Activated T-cell treated with anti-CD3 and anti-CD28 coated beads for 4 hours (primary cell): ENCODE data around the gene CACNB4.

Source experiments
- DNase-seq: peaks from one replicate; pipeline ENCODE4 v3.0.0-alpha.2; 2020

CACNB4 gene

DNA sequence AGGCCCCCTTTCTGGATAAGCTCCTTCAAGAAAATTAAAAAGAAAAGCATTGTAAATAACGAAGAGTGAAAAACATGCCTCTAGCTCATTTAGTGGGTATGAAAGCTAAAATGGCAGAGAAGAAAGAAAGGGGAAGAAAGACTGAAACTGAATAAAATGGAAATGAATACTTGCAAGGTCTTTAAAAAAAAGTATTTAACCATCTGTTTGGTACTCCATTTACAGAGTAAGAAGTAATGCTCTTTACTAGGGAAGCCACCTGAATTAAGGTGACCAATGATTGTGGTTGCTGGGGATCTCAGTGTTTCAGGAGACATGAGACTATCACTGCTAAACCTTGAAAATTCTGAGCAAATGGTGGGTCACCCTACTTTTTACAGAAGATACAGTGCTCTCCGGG lies 253.0 kb downstream of the CACNB4 start:
- DNase-seq = no peak

DNA sequence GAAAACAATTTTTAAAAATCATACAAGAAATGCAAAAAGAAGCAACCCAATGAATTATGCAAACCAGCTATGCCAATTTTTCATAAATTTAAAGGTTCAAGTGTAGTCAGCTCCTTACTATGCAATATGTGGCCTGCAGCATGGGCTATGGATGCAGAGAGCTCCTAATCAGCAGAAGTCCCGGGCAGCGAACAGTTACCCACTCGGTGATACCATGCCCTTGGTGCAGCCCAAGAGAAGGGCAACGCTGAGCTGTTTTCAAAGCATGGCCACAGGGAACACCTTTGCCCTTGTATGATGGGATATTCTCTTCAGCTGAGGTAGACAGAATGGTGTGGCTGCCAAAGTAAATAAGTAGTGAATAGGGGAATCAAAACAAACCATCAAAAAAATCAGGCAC lies 253.4 kb downstream of the CACNB4 start:
- no peak for DNase-seq

DNA sequence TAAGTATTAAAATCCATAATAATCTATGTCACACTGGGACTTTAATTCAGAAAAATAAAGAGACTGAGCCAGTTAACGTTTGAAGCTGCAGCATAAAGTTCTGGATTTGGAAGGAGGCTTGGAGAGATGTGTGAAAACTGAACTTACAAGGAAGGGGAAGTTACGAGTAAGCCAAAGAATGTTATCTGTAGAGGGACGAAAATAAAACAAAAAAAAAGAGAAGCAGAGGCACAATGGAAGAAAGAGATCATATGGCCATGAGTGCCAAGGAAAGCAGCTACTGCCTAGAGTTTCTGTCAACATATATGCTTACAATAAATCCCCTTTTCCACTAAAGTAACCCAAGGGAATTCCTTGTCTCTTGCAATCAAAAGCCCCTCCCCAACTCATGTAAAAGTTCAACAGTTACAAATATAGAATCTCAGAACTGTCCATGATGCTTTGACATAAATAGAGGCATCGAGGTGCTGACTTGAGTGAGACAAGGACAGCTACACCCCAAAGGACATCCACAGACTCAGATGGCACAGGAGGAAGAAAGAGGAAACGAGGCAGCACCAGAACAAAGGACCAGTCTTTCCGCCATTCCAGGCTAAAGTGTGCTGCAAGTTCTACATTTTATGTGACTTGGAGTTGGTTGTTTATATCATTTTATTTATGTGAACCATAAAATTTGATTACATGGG lies 254.5 kb downstream of the CACNB4 start:
- DNase-seq = no peak

DNA sequence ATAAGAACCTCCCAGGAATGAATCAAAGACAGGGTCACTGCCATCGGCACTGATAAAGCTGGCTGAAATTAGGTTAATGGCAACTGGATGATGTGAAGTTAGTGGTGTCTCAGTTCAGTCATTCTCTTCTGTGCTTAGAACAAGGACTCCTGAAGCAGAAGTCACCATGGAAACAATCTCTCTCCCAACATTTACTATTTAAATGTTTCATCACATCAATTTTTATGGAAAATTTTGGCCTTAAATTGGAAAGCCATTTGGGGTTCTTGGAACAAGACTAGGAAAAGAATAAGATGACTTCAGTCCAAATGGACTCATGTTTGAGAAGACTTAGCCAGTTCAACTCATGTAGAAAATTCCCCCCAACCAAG lies 255.2 kb downstream of the CACNB4 start:
- DNase-seq = no peak

DNA sequence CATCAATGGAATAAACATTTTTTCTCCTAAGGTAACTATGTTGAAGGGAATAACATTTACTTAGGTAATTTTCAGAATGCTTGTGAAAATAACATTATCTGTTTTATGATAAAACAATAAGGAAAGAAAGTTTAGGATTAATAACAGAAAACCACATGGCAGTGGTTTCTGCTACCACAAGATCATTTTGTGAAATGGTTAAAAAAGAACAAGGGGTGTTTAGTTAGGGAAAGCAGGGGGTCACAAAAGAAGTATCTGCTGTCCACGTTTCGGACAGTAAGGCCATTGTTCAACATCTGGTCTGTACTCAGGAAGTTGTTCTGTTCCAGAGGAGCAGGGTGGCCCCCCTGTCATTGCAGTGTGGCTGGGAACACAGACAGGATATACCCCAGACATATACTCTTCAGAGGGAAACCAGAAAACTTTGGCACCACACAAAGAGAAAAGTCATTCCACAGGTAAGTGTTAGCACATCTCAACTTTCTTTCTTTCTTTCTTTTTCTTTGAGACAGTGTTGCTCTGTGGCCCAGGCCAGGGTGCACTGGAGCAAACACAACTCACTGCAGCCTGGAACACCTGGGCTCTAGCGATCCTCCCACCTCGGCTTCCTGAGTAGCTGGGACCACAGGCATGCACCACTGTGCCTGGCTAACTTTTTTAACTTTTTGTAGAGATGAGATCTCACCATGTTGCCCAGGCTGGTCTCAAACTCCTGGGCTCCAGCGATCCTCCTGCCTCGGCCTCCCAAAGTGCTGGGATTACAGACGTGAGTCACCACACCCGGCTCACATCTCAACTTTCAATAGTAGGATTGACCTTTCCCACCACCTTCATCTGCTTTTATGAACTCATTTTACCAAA lies 255.8 kb downstream of the CACNB4 start:
- no peak for DNase-seq

DNA sequence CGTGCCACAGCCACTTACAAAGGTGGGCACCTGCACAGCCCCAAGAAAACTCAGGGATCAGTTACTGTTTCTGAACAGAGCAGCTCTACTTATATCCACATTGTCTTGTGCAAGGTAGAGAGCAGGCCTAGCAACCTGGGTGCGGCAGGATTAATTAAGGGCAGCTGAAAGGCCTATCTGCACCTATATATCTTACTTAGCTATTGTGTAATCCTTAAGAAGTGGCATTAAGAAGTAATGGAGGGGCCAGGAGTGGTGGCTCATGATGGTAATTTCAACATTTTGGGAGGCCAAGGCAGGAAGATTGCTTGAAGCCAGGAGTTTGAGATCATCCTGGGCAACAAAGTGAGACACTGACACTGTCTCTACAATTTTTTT lies 257.8 kb downstream of the CACNB4 start:
- no peak for DNase-seq

DNA sequence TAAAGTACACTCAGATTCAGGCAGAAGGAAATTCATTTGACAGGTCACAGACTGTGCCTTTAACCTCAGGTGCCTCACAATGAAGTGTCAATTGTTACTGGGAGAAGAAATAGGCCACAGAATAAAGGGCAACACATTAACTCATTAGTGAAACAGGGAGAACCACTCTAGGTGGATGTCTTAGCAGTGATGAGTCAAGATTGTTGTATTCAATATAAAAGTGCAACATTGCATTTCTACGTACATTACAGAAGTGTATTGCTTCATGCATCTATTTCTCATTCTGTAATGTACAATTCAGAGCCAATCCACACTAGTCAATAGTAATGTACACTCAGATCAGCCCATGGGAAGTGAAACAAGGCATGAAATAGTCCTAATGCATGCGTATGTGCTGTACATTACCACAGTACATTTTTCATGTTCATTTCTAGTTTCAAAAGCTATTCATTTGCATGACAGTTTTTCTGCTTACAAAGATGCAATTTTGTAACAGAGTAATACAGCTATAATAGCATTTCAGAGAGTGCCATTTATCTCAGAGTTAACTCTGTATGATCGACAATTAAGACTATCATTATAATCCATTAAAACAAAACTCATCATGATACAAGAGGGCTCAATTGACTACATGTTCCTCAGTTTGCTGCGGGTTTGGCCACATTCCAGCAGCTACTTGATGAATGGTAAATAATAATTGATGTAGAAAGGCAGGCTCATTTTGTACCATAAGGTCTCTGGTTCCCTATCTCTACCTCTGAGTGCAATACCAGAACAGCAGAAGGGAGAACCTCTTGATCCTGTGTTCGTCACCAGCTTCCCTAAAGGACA lies 258.4 kb downstream of the CACNB4 start:
- DNase-seq = no peak

DNA sequence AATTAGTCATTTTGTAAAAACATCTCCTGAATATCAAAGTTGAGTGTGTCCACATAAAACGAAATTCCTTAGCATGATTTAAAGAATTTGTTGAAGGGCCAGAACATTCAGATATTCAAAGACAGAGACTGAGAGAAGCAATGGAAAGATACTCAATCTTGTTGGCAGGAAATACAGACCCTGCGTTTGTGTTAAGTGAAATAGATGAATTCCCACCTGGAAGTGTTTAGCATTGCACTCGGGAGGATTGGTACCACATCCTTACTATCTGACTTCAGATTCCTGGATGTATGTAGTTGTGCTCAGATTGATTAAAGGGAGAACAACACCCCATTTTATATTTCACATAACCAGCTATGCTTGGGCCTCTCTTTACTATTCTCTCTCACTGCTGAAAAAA lies 260.9 kb downstream of the CACNB4 start:
- no peak for DNase-seq

DNA sequence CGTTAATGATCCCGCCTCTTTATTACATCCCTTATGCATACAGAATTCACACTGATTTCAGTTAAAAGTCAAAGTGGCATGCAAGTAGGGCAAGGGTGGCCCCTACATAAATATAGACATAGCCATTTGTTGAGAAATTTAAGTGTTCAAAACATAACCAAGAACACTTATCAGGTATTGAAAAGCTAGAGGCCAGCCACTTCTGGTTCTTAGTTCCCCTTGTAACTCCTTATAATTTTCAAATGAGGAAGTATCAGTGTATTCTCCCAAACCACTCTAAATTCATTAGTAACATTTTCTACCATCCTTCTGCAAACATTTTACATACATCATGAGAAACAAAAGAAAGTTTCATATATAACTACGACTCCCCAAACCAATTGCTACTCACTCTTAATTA lies 264.9 kb downstream of the CACNB4 start:
- DNase-seq = no peak

DNA sequence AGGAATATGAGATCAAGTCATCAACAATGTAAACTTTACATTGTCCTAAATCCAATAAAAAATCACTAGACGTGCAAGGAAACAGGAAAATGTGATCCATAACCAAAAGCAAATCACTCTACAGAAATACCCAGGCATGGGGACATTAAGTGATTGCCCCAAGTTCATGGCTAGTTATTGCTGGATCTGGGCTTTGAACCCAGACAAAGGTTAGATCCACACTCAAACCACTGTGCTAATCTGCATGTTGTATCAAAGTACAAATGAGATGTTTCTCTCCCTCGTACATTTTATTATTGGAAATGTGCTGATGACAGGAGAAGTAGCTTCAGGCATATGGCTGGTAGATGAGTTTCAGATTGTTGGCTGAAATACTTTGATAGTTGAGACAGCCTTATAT lies 267.9 kb downstream of the CACNB4 start:
- DNase-seq = no peak

DNA sequence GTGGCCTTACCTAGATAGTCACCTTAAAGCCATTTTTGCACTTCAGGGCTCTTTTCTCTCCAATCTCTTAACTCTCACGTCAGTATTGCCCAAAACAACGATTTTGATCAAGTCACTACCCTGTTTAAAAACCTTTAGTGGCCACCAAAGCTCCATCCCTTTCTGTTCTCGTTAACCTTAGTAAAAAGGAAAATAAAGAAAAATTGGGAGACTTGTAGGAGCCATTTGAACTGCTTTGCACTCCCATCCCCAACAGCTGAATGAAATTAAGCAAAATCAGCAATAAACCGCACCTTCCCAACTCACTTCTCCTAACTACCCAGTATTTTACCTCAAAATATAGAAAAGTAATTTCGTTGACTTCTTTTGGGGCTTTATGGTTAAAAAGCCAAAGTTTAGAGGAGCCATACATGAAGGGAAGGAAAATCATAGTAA lies 269.9 kb downstream of the CACNB4 start:
- DNase-seq = no peak

DNA sequence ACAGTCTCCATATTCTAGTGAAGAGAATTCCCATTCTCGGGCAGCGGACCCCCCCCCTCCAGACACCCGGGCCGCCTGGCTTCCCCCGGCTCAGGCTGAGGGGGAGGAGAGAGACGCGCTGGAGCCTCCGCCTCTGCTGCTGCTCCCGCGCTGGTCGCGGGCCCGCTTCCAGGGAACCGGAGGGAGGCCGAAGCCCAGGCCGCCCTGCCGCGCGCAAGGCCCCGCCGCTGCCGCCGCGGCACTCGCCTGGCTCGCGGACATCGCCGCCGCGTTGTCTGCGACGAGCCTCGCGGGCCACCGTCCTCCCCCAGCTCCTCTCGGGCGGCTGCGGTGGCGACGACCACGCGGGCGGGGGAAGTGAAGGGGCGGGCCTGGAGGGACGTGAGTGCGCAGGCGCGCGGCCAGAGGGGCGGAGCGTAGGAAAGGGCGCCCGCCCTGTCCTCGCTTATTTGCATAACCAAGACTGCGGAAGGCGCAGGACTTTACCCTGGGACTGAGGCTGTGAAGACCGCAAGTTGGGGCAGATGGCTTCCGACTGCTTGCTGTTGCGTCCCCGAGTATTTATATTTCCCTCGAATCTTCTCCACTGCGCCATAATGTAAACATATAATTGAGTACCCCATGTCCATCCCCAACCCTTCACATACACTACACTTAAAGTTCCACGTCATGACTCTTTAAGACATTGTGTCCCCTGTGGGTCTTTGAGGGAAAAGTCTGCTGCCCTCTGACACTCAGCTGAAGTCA lies 270.5 kb downstream of the CACNB4 start, which contains the start of gene ARL5A:
TSS of gene ARL5A (minus strand) at position 279 of the 747 bp plus-strand sequence. CDS start at position 34, 245 bp downstream.
- DNase-seq = peak; percentile 91

DNA sequence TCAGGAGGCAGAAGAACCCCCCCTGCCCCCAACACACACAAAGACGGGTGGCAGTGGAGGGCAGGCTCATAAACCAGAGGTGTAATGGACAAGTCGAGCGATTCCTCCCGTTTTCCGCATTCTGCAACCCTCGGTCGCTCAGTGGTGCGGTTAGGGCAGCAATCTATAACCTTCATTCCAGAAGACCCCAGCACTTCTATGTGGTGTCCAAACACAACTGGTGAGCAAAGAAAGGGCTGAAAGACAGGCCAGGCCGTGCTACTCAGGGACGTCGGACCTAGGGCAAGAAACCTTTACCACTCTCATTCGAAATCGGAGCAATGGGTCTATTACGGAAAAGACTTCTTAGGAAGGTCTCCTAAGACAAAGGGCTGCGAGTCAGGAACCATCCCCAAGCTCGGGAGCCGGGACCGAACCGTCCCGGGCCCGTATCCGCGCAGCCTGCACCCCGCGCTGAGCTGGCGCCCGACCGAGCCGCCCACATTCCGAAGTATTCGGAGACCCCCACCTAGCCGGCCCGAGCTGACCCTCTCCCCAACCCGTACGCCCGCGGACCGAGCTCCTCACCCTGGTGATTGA lies 271.2 kb downstream of the CACNB4 start:
- peak; percentile 9 for DNase-seq

DNA sequence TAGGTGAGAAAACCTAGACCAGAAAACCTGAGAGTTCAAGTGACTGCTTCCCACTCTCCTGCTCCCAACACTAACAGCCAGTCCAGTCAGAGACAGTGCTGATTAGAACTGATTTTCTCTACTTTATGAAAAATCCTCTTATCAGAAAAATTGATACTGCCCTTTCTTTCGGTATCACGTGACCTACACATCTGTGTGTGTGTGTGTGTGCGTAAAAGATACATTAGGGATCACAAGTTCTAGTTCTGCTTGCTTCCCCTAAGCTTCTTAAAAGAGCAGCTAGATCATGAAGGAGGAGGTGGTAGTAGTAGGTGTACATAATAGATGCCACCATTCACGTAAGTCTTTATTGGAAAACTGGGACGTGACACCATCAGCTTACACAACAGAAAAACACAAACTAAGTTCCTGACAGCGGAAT lies 272.1 kb downstream of the CACNB4 start:
- no peak for DNase-seq

DNA sequence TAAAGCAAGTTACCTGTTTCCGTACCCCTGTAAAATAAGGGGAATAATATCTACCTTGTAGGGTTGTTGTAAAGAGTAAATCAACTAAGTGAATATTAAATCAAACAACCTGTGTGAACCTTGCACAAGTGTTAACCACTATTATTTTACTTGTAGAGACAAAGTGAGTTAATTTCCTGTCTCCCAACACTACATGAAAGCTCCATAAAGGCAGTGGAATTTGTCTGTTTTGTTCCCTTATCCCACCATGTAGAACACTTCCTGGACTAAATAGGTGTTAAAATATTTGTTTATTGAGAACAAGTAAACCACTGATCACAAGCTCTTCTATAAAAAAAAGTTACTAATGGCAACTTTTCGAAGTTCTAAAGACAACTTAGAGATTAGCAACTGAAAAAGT lies 274.0 kb downstream of the CACNB4 start:
- no peak for DNase-seq

DNA sequence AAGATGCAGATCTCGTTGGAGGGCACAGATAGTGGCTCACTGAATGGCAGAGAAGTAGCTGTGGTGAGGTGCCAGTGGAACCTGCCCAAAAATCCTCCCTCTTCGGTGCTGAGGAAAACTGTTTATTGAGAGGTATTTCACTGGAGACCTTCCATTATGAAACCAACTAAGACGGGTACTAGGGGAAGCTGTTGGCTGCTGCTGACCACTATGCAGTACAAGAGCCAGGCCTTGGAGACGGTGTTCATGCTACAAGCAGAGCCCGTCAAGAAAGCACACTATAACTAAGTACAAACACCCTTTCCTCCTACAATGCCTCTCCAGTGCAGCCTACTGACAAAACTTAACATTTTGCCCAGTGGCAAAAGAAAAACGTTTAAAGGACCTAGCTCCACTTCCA lies 275.2 kb downstream of the CACNB4 start:
- no peak for DNase-seq

DNA sequence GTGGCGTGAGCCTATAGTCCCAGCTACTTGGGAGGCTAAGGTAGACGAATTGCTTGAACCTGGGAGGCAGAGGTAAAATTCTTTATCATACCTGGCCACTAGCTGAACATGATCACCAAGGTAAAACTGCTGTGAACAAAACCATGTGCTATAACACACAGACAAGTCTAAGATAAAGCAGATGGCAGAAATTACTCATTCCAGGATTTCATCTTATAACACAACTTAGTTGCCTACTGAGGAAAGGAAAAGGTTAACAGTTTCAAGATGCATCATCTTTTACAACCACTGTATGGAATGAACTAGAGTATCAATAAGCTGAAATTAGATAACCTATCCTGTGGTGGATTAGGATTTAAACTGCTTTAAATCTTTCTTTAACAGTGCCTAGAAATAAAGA lies 278.9 kb downstream of the CACNB4 start:
- no peak for DNase-seq

DNA sequence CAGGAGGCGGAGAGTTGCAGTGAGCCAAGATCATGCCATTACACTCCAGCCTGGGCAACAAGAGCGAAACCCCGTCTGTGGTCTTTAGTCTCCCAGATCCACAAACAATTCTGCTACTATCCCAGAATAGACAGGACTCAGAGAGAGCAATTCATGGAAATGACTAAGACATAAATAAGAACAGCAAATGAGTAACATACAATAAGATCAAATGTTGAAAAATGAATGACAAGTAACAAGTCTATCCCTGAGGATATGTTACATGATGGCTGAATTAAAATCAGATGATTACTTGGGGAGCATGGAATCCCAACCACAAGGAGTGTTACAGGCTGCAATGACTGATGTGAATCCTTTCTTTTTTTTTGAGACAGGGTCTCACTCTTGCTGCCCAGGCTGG lies 280.9 kb downstream of the CACNB4 start:
- no peak for DNase-seq

DNA sequence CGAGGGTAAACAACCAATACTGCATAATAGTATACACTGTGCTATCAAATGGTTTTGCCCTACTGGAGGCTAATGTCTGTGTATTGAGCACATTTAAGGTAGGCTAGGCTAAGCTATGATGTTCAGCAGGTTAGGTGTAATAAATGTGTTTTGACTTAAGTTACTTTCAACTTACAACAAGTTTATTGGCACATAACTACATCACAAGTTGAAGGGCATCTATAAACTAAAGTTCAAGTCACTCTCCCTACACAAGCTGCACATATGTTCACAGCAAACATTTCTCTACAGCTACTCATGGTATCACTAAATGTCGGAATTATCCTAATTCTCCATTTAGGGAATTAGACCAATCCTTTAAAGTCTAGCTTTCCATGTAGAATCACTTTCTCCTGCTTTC lies 282.0 kb downstream of the CACNB4 start:
- no peak for DNase-seq

DNA sequence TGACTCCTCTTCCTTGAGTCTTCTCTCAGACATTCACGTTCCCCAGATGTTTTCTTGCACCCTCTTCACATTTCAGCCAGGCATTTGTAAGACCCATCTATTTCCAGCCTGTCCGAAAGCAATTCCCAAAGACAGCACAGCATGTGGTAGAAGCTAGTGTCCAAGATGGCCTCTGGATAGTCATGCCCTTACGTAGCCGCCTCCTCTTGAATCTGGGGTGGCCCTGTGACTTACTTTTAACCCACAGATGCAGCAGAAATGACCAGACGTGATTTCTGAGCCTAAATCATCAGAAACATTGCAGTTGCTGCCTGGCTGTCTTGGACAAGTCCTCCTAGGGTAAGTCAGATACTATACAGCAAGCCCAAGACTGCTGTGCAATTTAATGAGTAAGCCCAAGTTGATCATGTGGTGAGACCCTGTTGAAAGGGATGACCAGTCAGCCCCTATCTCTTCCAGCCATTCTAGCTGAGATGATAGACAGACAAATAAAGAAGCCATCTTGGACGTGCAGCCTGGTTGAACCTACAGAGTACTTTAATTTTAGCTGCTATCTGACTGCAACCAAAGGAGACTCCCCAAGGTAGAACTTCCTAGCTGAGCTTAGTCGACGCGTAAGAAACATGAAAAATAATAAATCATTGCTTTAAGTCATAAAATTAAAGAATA lies 282.9 kb downstream of the CACNB4 start:
- no peak for DNase-seq

DNA sequence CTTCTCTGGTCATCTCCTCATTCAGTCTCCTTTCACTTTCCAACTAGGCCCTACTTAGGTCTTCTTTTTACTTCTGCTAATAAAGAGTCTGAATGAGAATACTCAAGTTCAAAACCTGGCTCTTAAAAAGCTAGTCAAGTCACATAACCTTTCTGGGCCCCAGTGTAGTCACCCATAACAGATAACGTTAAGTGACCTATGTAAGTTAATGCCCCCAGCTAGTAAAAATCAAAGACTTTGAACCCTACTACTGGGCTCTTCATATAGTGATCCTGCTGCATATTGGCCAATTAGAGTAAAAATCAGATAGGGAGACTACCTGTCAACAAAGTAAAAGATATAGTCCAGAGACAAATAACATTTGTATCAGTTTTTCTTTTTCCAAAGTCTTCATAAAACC lies 288.4 kb downstream of the CACNB4 start:
- DNase-seq = no peak

DNA sequence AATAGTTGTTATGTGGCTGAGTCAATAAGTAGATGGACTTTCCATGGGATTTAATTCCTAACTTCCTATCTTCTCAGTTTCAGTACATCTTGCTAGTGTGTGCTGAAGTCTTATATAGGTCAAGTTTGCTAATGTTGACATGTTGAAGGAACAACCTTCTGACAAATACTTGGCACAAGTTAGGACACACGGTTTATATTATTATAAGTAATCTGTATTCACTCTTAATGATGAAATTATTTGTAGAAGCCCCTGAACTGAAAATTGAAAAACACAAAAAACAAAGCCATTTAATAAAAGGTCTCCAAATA lies 289.8 kb downstream of the CACNB4 start:
- no peak for DNase-seq
